ENCODE measurements around the gene DEFB132. TPM values are rescaled to one million over a fixed set of nuclear protein-coding genes. Genes with fewer than 3 reads are reported as not detected.
"Not testable (repeated sequence)": the region's sequence is repeated elsewhere in the genome, so short reads cannot be mapped to it uniquely, and the experiment has no call there.

The DEFB132 gene, protein sequence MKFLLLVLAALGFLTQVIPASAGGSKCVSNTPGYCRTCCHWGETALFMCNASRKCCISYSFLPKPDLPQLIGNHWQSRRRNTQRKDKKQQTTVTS
- not detected for total RNA-seq

DNA sequence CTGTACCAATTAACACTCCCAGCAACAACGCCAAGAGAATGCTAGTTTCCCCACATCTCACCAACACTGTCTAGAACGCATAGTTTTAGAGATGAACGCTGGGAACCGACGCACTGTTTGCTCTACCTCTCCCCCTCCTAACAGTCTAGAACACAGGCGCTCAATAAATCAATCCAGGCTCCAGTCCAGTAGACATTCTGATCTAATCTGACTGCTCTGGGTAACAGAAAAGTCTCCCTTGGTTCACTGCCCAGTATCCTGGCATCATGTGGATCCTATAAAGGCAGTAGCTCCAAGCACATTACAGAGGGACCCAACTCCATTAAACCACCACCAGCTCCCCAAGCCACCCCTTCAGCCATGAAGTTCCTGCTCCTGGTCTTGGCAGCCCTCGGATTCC lies at the start of gene DEFB132:
Gene DEFB132, plus strand, starts transcription at position 306 of the 400 bp plus-strand sequence. Its CDS starts 55 bp downstream, at position 361.
- H3K4me1 Mint-ChIP-seq = peaks cover 2% of the 10 kb centered on the region
- no peak within 1 kb of the TSS for H3K4me3 Mint-ChIP-seq
- H3K9me3 Mint-ChIP-seq = no peaks in the 10 kb centered on the region
- ATAC-seq (ENCODE audit: low read depth) = no peak
- DNase-seq = no peak
- POLR2A ChIA-PET = no interaction called here
- H3K27me3 Mint-ChIP-seq = peaks cover 19% of the 10 kb centered on the region
- no peak within 1 kb of the TSS for H3K27ac Mint-ChIP-seq
- no peaks in the 10 kb centered on the region for H3K36me3 Mint-ChIP-seq

DNA sequence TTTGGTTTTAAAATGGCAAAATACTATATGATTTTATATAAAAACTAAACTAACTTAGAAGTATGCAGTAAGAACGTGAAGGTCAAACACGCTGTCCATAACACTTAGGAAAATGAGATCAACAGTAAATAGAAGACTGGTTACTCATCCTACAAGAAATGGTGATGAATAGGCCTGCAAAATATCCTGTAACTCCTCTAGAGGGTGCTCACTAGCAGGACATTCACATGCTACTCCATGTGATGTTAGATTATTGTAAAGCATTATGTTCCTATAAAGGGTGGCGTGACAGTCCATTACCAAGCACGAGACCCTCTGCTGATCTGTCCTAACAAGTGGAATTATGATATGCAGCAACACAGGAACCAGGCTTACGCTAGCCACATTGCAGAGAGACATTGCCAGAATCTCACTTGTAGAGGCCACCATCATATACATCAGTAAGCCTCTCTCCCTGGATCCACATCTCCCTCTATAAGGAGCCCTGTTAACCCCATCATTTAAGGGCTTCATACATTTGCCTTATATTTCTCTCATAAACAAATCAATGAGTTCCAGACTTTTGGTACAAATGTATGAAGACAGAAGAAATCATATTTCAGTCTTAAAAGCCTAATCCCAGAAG lies 48.5 kb upstream of the DEFB132 start:
- no peak overlapping the region for H3K27ac Mint-ChIP-seq
- no peaks in the 10 kb centered on the region for H3K9me3 Mint-ChIP-seq
- no peak overlapping the region for H3K4me3 Mint-ChIP-seq
- H3K36me3 Mint-ChIP-seq = no peaks in the 10 kb centered on the region
- peaks cover 7% of the 10 kb centered on the region for H3K27me3 Mint-ChIP-seq
- H3K4me1 Mint-ChIP-seq = no peaks in the 10 kb centered on the region
- no peak for DNase-seq
- ATAC-seq (ENCODE audit: low read depth) = peak; percentile 82
- POLR2A ChIA-PET = no interaction called here

GRCh38 chr20:210809-211502 lies 46.6 kb upstream of the DEFB132 start:
- no peak for ATAC-seq (ENCODE audit: low read depth)
- Mint-ChIP-seq H3K36me3 (no peaks in the 10 kb centered on the region), H3K27me3 (peaks cover 2% of the 10 kb centered on the region), H3K4me3 (no peak overlapping the region), H3K9me3 (no peaks in the 10 kb centered on the region), H3K4me1 (no peaks in the 10 kb centered on the region), H3K27ac (no peak overlapping the region)
- POLR2A ChIA-PET = interaction anchor here (0.6 kb wide), 1 partner anchor 23 kb away, joined by 5 read pairs; no protein-coding TSS in a partner anchor
- no peak for DNase-seq

- no peak overlapping the region for H3K4me3 Mint-ChIP-seq
- peaks cover 10% of the 10 kb centered on the region for H3K27me3 Mint-ChIP-seq
- no peaks in the 10 kb centered on the region for H3K9me3 Mint-ChIP-seq
- no peak overlapping the region for H3K27ac Mint-ChIP-seq
- ATAC-seq (ENCODE audit: low read depth) (no peak), DNase-seq (no peak)
- POLR2A ChIA-PET = no interaction called here
- no peaks in the 10 kb centered on the region for H3K36me3 Mint-ChIP-seq
- H3K4me1 Mint-ChIP-seq = no peaks in the 10 kb centered on the region
These were observed 43.1 kb upstream of the DEFB132 start for GRCh38 chr20:214383-214782.

DNA sequence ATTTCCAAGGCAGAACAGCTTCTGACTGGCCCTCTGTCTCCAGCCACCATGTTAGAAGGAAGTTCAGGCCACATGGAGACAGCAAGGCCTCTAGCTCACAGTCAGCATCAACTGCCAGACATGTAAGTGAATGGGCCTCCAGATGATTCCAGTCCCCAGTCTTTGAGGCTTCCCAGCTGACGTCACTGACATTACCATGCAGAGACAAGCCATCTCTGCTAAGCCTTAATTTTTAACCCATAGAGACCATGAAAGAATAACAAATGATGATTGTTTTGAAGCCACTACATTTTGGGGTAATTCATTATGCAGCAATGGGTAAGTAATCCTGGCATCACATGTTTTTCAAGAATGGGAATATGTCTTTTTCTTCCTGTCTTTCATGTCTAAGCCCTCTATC lies 41.7 kb upstream of the DEFB132 start:
- DNase-seq (no peak), ATAC-seq (ENCODE audit: low read depth) (no peak)
- Mint-ChIP-seq H3K27me3 (peaks cover 22% of the 10 kb centered on the region), H3K27ac (no peak overlapping the region), H3K36me3 (no peaks in the 10 kb centered on the region), H3K4me1 (no peaks in the 10 kb centered on the region), H3K9me3 (no peaks in the 10 kb centered on the region), H3K4me3 (no peak overlapping the region)
- POLR2A ChIA-PET = no interaction called here

DNA sequence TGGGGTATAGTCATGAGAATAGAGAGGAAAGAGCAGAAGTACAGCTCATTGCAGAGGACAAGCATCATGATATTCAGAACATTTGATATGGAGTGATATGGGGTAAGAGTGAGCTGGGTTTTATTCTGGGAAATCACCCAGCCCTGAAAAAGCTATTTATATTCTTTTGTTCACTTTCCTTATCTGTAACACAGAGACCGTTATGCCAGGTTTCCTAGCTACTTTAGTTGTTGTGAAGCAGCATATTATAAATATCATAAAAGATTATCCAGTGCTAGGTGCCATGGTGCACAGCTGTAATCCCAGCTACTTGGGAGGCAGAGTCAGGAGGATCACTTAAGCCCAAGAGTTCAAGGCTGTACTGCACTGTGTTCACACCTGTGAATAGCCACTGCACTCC lies 40.3 kb upstream of the DEFB132 start:
- Mint-ChIP-seq H3K4me3 (no peak overlapping the region), H3K9me3 (no peaks in the 10 kb centered on the region), H3K27me3 (peaks cover 31% of the 10 kb centered on the region), H3K36me3 (no peaks in the 10 kb centered on the region), H3K27ac (no peak overlapping the region), H3K4me1 (no peaks in the 10 kb centered on the region)
- ATAC-seq (ENCODE audit: low read depth) = no peak
- no peak for DNase-seq
- POLR2A ChIA-PET = no interaction called here

DNA sequence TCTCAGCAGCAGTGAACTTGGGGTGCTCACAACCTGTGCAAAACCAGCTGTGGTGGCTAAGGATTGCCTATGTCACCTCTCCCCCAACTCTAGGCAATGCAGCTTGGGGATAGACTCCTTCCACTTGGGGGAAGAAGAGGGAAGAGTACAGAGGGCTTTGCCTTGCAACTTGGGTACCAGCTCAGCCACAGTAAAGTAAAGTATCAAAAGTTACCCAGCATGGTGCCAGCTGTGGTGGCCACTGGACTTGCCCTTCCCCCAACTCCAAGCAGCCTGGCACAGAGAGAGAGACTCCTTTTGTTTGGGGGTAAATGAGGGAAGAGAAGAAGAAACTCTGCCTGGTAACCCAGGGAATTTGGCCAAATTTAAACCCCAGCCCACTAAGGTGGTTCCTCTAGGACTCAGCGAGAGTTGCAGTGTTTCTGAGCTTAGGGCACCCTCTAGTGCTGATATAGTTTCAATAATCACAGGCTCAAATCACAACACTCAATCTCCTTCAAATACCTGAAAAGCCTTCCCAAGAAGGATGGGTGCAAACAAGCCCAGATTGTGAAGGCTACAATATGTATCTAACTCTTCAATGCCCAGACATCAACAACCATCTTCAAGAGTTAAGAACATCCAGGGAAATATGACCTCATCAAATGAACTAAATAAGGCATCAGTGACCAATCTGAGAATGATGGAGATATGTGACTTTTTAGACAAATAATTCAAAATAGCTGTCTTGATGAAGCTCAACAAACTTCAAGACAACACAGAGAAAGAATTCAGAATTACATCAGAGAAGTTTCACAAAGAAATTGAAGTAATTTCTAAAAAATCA lies 38.0 kb upstream of the DEFB132 start:
- H3K4me3 Mint-ChIP-seq = no peak overlapping the region
- ATAC-seq (ENCODE audit: low read depth) (peak; percentile 33), DNase-seq (no peak)
- no peaks in the 10 kb centered on the region for H3K4me1 Mint-ChIP-seq
- no peaks in the 10 kb centered on the region for H3K36me3 Mint-ChIP-seq
- H3K9me3 Mint-ChIP-seq = no peaks in the 10 kb centered on the region
- no peak overlapping the region for H3K27ac Mint-ChIP-seq
- POLR2A ChIA-PET = no interaction called here
- peaks cover 43% of the 10 kb centered on the region for H3K27me3 Mint-ChIP-seq

DNA sequence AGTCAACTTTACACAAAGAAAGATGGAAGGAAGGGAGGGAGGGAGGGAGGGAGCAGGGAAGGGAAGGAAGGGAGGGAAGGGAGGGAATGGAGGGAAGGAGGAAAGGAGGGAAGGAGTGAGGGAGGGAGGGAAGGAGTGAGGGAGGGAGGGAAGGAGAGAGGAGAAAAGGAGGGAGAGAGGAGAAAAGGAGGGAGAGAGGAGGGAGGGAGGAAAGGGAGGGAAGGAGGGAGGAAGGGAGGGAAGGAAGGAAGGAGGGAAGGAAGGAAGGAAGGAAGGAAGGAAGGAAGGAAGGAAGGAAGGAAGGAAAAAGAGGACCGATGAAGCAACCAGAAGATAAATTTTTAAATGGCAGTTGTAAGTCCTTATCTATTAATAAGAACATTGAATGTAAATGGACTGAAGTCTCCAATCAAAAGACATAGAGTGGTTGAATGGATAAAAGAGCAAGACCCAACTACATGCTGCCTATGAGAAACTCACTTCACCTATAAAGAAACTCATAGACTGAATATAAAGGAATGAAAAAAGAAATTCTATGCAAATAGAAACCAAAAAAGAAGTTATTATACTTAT lies 36.2 kb upstream of the DEFB132 start:
- Mint-ChIP-seq H3K27ac (no peak overlapping the region), H3K27me3 (peaks cover 43% of the 10 kb centered on the region), H3K36me3 (no peaks in the 10 kb centered on the region), H3K4me3 (no peak overlapping the region), H3K9me3 (peaks cover 2% of the 10 kb centered on the region), H3K4me1 (peaks cover 3% of the 10 kb centered on the region)
- POLR2A ChIA-PET = no interaction called here
- ATAC-seq (ENCODE audit: low read depth) = no peak
- DNase-seq = no peak

DNA sequence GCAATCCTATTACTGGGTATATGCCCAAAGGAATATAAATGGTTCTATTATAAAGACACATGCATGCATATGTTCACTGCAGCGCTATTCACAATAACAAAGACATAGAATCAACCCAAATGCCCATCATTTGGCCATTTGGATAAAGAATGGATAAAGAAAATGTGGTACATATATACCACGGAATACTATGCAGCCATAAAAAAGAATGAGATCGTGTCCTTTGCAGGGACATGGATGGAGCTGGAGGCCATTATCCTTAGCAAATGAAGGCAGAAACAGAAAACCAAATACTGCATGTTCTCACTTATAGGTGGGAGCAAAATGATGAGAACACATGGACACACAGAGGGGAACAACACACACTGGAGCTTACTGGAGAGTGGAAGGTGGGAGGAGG lies 31.6 kb upstream of the DEFB132 start:
- POLR2A ChIA-PET; H3K9me3 Mint-ChIP-seq; H3K4me3 Mint-ChIP-seq; DNase-seq; H3K36me3 Mint-ChIP-seq; ATAC-seq (ENCODE audit: low read depth): not testable (repeated sequence)
- H3K27ac Mint-ChIP-seq = peak overlapping the region; percentile 32
- peaks cover 20% of the 10 kb centered on the region for H3K4me1 Mint-ChIP-seq
- H3K27me3 Mint-ChIP-seq = peaks cover 23% of the 10 kb centered on the region

DNA sequence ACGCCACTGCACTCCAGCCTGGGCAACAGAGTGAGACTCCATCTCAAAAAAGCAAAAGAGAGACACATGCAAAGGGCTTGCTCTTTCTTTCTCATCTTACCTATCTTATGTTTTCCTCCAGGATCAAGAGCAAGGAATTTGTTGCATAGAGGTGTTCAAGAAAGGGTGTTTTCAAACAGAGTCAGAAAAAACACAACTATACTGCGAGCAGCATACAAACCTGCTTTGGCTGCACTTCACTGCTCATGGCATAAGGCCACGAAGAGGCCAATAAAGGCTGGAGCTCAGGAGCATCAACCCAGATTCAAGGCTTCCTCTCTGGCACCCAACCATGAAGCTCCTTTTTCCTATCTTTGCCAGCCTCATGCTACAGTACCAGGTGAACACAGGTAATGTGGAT lies 30.6 kb upstream of the DEFB132 start, which contains the start of gene DEFB129:
Gene DEFB129, plus strand, starts transcription at position 301 of the 400 bp plus-strand sequence. Its CDS starts 31 bp downstream, at position 332.
- DNase-seq (no peak), ATAC-seq (ENCODE audit: low read depth) (no peak)
- Mint-ChIP-seq H3K4me3 (no peak within 1 kb of the TSS), H3K9me3 (peaks cover 3% of the 10 kb centered on the region), H3K27me3 (peaks cover 15% of the 10 kb centered on the region), H3K4me1 (peaks cover 20% of the 10 kb centered on the region), H3K36me3 (no peaks in the 10 kb centered on the region), H3K27ac (peak within 1 kb of the TSS; percentile 39)
- POLR2A ChIA-PET = interaction anchor here (0.7 kb wide), 1 partner anchor 10 kb away, joined by 3 read pairs; no protein-coding TSS in a partner anchor

- POLR2A ChIA-PET = interaction anchor here (0.7 kb wide), 1 partner anchor 10 kb away, joined by 3 read pairs; no protein-coding TSS in a partner anchor
- no peak for DNase-seq
- Mint-ChIP-seq H3K4me1 (peaks cover 20% of the 10 kb centered on the region), H3K9me3 (peaks cover 3% of the 10 kb centered on the region), H3K4me3 (no peak overlapping the region), H3K36me3 (no peaks in the 10 kb centered on the region), H3K27ac (peak overlapping the region; percentile 39), H3K27me3 (peaks cover 10% of the 10 kb centered on the region)
- peak; percentile 63 for ATAC-seq (ENCODE audit: low read depth)
These were observed 30.0 kb upstream of the DEFB132 start for GRCh38 chr20:227439-228105.

DNA sequence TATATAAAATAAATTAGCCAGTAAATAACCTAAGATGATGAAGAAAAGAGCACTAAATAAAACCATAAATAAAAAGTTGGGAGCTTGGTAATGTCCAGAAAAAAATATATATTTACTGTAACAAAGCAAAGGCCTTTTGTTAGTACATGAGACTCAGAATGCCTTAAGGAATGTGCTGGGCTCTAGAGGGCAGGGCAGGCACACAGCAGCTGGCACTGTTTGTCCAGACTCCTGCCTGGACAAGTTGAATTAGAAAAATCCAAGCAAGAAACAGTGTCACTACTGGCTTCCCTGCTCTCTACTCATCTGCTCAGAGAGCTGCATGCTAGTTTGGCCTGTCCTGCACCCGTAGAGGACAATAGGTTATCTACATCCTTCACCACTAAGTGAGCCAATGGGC lies 21.6 kb upstream of the DEFB132 start:
- POLR2A ChIA-PET = no interaction called here
- H3K27ac Mint-ChIP-seq = no peak overlapping the region

More for the DNA sequence above, 21.6 kb upstream of the DEFB132 start:
- H3K4me3 Mint-ChIP-seq = no peak overlapping the region
- H3K27me3 Mint-ChIP-seq = no peaks in the 10 kb centered on the region
- no peak for DNase-seq
- peaks cover 15% of the 10 kb centered on the region for H3K4me1 Mint-ChIP-seq
- H3K9me3 Mint-ChIP-seq = no peaks in the 10 kb centered on the region
- H3K36me3 Mint-ChIP-seq = no peaks in the 10 kb centered on the region
- no peak for ATAC-seq (ENCODE audit: low read depth)
